Putamen (tissue), 1 donor: ENCODE measurements around the gene ISOC1.

Source experiments
- DNase-seq: peaks from one replicate; pipeline ENCODE4 v3.0.0-alpha.2; 2016; ENCODE audit warnings: low spot score

The ISOC1 gene

DNA sequence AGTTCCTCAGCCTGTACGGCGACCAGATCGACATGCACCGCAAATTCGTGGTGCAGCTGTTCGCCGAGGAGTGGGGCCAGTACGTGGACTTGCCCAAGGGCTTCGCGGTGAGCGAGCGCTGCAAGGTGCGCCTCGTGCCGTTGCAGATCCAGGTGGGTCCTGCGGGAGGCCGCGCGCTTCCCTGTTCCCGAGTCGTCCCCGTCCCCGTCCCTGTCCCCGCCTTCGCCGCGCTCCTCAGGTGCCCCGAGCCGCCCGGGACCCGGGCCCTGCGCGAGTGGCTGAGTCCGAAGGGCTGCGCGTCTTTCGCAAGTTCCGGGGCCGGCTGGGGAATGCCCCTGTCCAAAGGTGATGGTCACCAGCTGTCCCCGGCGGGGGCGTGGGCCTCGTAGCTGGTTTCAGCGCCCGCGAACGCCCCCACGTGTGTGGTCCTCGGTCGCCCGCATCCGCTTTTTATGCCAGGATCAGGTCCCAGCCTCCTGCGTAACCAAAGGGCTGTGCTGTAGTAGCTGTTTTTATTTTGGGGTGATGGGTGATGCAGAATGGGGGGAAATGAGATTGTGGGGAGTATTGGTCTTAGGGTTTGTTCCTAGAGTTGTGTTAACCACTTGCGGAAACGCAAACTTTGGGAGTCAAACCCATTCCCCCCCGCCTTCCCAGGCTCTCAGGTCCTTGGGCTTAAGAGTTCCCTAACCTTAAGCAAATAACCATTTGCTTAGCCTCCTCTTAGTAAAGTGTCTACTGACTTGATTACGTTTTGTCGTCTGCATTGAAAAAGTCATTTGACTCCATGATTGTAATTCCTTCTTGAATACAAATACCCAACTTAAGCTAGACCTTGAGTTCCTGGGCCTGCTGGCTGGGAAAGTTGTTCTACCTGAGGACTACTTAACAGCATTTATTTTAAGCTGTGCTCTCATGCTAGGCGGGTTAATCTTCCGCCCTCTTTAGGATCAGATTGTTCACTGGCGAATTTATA, 663 bp downstream of the ISOC1 start:
- peak; percentile 33 for DNase-seq

DNA sequence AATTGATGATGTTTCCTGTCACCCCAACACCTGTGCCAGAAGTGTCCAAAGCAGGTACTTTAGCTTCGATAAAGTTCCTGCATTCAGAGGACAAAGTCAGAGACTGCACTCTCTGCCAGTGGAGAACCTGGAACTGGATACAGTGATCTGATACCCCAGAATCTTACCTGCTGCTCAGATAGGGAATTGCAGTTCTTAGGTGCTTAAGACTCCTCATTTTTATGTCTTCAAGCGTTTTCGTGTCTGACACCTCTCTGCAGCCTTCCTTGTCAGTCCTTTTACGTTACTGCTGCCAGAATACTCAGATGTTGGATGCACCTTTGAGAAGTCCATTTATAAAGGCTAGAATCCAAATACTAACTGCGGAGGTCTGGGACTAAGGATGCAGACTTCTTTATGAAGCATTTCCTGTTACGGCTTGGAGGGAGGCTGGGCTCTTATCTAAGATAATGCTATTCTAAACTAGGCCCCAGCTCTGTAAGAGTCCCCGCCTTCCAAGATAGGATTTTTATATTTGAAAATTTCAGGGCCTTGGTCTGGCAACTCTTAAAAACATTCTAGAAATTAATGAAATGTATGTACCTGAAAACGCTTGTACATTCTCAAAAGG, 1.9 kb downstream of the ISOC1 start:
- DNase-seq: no peak

DNA sequence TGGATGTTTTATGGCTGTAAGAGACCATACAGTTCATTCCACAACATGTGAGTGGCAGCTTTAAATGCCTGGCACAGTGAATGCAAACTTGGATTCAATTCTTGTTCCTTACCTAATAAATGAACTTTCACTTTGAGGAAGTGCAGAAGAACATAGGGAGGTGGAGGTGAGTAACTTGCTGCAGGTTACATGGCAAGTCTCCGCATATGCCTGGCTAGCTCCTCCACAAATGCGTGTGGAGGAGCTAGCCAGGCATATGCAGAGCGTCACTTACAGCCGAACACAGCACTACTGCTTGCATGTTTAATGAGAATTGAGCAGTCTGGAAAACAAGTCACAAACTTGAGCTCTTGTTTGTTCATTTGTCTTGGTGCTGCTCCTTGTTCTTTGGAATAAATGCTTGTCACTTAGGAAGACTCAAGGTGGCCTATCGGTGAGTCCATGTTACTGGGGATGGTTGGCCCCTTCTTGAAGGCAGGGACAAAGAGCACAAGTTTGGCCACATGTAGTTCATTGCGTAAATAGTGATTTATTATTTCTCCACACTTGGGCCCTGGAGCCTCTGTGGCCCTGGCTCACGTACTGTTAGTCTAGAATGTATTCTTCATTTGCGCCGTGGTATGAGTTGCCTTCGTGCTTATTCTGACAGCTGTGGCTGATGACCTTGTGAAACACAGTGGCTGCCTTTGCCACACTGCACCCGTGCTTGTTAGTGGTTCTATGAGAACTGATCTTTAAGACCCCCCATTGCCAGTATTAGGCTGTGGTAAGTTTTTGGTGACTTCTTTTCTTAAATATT, 3.1 kb downstream of the ISOC1 start:
- no peak for DNase-seq

DNA sequence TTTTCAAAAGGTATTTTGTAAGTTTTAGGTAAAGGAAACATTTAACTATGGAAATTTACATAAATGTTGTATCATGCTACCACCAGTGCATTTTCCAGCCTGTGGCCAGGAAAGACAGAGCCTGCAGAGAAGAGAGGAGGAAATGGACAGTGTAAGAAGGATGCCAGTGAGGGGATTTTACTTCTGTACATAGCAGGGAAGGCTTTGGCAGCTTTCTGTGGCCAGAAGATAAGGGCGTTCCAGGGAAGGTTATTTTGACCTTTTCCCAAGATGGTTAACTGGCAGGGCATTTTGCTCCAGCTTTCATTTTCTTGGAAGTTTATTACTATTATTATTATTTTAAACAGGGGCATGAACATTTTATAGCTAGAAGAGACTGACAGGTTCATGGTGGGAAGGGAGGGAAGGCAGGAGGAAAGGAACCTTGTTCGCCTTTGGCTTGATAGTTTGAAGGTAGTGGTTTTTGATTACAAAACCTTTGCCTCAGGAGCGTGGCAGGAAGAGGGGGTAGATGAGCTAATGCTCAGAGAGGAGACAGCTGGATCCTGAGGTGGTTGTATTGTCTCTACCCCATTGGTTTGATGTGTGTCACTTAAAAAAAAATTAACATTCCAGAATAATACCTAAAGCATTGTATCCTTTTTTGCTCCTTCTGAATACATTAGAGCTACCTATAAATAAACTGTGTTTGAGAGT, 4.1 kb downstream of the ISOC1 start:
- peak; percentile 17 for DNase-seq

DNA sequence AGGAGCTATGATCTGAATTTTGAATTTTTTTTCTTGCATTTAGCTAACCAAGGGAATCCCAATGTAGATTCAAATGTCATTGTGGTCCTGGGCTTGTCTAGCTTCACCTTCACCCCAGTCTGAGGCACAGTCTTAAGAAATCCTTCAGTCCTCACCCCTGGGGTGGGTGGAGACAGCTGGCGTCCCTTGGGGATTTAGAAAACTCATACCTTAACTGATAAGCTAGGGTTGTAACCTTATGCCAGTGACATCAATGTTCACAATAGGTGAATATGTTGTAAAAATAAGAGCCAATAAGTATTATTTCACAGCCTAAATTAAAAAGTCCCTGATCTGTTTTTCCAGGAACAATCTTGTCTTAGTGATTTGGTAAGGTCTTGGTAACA, 4.6 kb downstream of the ISOC1 start:
- DNase-seq: no peak

DNA sequence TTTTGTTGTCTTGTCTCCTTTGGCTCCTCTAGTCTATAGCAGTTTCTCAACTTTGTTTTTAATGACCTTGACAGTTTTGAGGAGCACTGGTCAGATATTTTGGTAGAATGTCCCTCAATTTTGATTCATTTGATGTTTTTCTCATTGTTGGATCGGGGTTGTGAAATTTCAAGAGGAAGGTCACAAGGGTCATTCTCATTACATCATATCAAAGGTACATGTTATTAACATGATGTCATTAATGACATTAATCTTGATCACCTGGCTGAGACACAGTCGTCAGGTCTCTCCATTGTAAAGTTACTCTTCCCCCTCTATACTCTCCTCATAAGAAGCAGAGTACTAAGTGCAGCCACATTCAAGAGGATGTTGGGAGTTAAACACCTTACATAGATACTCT, 7.2 kb downstream of the ISOC1 start:
- DNase-seq: no peak

DNA sequence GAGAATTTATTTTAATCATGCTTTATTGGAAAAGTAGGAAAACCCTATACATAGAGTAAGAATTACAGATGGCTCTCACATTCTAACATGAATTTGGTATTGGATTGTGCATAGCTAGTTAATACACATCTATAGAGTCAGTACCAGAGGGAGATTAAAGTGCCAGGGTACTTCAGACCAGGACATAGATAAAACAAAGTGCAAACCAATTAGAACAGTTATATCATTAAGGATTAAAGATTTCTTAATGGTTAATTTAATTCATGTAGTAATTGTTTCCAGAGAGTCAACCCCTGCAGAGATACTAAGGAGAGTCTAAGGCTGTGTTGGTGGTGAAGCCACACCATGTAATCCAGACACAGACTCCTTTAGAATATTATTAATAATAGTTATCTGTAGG, 8.8 kb downstream of the ISOC1 start:
- DNase-seq: no peak

DNA sequence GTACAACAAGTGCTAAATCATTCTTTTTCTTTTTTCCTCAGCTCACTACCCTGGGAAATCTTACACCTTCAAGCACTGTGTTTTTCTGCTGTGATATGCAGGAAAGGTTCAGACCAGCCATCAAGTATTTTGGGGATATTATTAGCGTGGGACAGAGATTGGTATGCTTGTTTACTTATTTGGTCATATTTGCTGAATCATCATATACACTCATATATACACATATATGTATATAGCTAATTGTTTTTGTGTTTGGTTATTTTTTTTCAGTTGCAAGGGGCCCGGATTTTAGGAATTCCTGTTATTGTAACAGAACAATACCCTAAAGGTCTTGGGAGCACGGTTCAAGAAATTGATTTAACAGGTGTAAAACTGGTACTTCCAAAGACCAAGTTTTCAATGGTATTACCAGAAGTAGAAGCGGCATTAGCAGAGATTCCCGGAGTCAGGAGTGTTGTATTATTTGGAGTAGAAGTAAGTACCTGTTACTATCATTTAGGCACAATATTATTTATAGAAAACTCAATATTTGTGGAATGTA, 10.4 kb downstream of the ISOC1 start:
- no peak for DNase-seq

DNA sequence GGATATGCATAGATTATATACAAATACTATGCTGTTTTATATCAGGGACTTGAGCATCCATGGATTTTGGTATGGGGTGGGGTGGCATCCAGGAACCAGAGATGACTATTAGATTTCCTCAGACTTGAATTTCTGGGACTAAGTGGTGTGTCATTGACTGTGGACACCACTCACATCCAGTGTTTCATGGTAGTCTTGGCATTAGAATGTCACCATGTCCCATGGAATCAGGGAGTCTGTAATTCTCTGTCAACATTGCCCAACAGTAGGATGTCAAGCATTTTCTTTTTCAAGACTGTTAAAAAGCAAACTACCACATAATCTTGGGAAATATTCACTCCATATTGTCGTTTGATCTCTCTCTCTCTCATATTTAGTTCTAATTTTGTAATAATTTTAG, 13.1 kb downstream of the ISOC1 start:
- no peak for DNase-seq

DNA sequence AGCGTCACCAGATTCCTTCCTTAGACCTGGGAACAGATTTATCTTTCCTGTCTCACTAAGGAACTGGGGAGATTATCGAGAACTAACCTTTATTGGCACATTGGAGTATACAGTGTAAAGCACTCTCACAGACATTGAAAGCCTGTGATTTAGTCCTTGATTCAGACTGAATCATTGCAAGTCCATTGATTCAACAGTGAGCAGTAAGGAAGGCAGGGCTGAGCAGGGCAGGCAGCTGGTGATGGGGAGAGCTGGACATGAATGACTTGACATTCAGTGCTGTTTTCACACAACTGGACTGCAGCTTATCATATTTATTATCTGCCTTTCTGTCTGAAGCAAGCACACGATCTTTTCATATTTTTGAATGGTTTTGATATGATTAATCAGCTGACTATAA, 16.2 kb downstream of the ISOC1 start:
- DNase-seq: no peak

DNA sequence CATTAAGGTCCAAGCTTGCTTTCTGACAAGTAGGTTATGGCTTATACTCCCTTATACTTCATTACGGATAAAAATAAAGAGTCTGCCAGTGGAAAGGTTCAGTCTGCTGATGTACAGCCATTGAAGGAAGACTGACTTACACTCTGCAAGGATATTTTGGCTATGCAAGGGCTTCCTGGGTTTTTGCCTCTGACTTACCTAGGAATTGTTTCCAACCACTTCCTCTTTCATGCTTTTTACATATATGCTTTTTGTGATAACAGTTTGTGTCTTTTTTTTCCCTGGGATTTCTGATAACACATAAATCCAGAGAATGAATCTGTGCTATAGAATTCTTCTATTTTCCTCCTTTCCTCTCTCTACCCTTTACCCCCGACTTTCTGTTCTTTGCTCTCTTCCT, 16.8 kb downstream of the ISOC1 start:
- no peak for DNase-seq

DNA sequence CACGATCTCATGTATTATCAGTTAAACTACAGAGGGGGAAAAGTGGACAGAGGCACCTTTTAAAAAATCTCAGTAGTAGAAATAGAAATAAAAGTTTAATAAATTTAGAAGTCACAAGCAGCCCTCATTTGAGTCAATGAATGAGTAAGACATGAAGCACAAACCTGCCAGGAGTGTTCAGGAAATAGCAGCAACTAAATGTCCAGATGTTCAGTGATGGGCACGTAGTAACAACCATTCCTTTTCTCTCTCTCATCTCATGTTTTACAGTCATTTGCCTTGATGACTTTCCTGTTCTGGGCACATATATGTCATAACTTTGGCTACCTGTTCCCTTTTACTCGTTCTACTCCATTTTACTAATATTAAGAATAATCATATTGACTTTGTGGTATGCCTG, 17.7 kb downstream of the ISOC1 start:
- DNase-seq: no peak

DNA sequence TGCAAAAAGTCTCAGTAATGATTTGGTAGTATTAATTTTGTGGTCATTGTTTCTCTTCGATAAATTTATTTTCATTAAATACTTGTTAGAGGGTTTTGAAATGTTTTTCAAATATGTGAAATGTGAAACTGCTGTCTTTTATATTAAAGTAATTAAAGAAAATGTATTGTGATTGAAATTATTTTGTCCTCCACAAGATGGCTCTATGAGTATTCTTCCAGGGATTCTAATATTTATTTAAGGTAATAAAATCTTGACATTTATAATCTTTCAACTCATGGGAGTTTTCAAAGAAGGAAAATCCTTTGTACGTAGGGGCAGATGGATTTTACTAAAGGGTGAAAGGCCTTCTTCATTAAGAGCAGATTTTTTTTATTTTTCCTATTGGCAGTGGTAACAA, 19.3 kb downstream of the ISOC1 start:
- DNase-seq: no peak

DNA sequence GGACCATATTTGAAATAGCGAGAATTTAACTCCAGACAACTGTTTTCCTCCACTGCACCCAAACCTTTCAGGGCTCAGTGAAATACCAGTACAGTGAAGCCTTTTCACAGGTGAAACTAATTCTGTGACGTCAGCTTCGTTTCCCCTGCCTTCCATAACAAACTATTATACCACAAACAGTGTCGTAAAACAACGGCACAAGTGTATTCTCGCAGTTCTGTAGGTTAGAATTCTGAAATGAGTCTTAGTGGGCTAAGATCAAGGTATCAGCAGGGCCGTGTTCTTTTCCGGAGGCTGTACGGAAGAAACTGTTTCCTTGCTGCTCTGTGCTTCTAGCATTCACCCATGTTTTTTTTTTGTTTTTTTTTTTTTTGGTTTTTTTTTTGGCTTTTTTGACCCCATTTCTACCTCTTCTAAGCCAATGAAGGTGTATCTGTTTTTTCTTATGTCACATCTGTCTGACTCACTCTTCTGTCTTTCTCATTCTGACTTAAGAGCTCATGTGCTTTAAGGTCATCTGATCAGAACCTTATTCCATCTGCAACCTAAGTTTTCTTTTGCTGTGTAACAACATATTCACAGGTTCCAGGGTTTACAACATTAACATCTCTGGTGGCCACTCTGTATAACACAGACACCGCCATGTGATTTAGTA, 20.1 kb downstream of the ISOC1 start:
- no peak for DNase-seq

DNA sequence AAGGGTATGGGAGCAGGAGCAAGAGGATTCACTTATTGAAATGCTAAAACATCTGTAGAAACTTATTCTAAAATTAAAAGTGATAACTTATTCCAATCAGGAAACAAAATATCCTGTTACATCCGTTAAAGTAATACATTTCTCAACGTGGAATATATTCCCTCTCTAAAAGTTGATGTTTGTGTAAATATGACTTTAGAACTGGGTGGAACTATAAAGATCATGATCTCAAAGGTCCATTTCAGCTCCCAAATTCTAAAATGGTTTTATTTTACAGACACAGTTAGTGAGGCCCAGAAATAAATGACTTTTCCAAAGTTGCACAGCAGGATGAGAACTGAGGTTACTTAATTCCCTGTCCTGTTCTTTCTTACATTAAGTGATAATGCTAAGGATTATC, 21.1 kb downstream of the ISOC1 start:
- DNase-seq: no peak

DNA sequence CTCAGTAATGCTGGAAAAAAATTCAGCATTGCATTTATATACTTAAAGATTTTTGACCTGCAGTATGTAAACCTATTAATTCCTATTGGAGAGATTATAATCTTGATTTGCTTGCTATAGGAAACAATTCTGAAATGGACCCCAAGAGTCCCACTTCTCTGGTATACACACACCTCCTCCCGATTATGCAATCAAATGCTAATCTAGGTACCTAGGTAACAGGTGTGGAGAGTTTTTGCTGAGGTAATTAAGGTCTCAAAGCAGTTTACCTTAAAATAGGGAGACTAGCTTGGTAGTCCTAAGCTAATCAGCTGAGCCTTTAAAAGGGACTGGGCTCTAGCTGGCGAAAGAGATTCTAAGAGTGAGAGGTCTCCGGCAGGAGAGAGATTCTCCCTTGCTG, 22.2 kb downstream of the ISOC1 start:
- no peak for DNase-seq

DNA sequence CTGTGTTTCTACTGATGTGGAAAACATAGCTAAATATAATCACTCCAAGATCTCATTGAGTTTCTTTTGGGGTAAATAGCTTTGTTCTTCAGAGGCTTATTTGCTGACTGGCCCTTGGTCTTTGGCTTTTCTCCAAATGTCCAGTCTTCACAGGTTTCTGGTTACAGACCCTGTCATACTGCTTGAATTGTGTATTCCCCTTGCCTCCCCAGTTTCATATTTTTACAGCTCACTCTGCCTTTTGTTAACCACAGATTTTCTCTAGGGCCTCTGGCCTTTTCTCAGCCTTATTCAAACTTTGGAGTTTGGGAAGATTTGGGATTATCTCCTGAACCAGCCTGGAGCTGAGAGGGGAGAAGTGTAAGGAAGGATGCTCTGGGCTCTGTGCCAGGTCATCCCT, 23.9 kb downstream of the ISOC1 start:
- DNase-seq: no peak

DNA sequence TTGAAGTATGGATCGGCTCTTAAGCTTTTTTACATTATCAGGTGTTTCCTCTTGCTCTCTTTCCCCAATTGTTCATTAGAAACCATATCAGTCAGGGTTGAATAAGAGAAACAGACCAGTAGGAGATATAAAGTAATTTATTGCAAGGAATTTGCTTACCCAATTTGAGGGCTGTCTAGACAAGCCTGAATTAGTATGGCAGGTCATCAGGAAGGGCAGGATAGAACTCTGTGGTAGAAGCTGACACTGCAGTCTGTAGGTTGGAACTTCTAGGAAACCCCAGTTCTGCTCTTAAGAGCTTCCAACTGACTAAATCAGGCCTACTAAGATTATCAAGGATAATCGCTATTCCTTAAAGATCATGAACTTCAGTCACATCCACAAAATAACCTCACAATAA, 24.3 kb downstream of the ISOC1 start:
- DNase-seq: no peak

DNA sequence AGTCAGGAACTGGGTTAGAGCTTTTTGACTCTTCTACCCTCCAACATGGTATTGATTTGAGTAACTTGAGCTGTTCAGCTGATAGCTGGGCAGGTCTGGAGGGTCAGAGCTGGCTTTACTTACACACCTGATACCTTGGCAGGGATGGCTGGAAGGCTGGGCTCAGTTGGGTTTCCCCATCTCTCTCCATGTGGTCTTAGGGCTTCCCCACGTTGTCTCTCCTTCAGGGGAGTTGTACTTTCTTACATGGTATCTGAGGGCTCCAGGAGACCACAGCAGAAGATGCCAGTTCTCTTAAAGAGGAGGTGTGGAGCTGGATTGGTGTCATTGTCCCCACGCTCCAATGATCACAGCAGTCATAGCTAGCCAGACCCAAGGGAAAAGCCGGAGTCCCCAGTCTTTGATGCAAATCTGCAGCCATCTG, 25.6 kb downstream of the ISOC1 start:
- DNase-seq: no peak

DNA sequence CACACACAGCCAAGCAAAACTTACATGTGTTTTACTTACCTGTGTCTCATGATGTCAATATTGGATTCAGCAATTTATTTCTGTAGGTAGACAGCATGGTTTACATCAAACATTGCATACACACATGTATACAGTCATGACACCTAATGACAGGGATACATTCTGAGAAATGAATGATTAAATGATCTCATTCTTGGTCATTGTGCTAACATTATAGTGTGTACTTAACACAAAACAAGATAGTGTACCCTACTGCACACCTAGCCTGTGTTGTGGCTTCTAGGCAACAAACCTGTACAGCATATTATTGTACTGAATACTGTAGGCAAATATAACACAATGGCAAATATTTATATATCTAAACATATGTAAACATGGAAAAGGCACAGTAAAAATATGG, 28.0 kb downstream of the ISOC1 start:
- DNase-seq: no peak

DNA sequence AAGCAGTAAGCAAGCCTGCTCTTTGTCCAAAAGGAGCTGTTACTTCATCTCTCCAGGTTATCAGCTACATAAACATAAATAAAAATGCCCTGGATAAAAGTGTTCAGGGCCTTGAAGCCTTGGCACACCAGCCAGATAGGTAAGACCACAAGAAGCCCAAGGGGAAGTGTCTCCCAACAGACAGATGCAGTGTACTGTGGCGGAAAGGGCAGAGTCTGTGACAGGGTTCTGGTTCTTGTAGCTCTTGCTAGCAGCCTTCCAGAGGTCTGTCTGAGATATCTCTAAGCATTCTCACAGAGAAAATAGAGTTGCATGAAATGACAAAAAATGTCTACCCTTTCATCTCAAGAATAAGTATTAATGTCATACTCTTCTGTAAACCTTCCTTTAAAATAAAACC, 30.1 kb downstream of the ISOC1 start:
- no peak for DNase-seq
